BLaER1 (cell line): ENCODE data around the gene SGMS1.

ENCODE experiments used
- H3K27ac ChIP-seq: shearing (Covaris generic); formaldehyde crosslinking; 2 replicates; pipeline ENCODE4 v1.8.1; 2022
- H3K27me3 ChIP-seq: shearing (Covaris generic); formaldehyde crosslinking; 2 replicates; pipeline ENCODE4 v1.8.1; 2022
- H3K36me3 ChIP-seq: shearing (Covaris generic); formaldehyde crosslinking; 2 replicates; pipeline ENCODE4 v1.8.1; 2022
- H3K4me1 ChIP-seq: shearing (Covaris generic); formaldehyde crosslinking; 2 replicates; pipeline ENCODE4 v1.8.1; 2022
- H3K4me2 ChIP-seq: shearing (Covaris generic); formaldehyde crosslinking; 2 replicates; pipeline ENCODE4 v1.8.1; 2022
- H3K4me3 ChIP-seq: shearing (Covaris generic); formaldehyde crosslinking; 2 replicates; pipeline ENCODE4 v1.8.1; 2022
- H3K9ac ChIP-seq: shearing (Covaris generic); formaldehyde crosslinking; 2 replicates; pipeline ENCODE4 v1.8.1; 2022
- H3K9me3 ChIP-seq: shearing (Covaris generic); formaldehyde crosslinking; 2 replicates; pipeline ENCODE4 v1.8.1; 2022
- H4K20me1 ChIP-seq: shearing (Covaris generic); formaldehyde crosslinking; 2 replicates; pipeline ENCODE4 v1.8.1; 2022
- Cebpa-rat ChIP-seq: shearing (Covaris generic); IDR thresholded peaks from 2 replicates; pipeline ENCODE4 v1.8.1; 2022

SGMS1 gene

DNA sequence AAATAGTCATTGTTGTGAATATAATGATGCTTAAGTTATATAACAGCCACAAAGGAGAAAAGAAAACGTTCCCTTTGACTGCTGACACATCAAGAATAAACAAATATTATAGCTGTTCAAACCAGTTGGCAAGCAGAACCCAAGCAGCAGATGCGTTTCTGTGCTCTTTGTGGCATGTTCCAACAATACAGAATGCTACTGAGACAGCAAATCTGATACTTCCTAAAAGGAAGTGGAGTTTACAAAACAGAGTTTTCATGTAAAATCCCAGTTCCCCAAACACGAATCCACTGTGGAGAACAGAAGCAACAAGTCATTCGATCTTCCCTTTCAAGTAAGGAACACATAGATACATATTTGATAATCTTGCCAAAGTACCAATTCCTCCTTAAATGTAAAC lies 201.5 kb downstream of the SGMS1 start:
- TF ChIP-seq Cebpa-rat: no peak
- Histone ChIP-seq H4K20me1 (peaks cover 35% of the 10 kb centered on the region), H3K27me3 (peaks cover 21% of the 10 kb centered on the region), H3K36me3 (peaks cover 10% of the 10 kb centered on the region; the same call in 1 of the 2 replicates), H3K4me3 (no peak overlapping the region), H3K4me2 (no peak overlapping the region), H3K4me1 (peaks cover 7% of the 10 kb centered on the region; the same call in 1 of the 2 replicates), H3K9me3 (peaks cover 19% of the 10 kb centered on the region; the same call in 1 of the 2 replicates), H3K9ac (no peak overlapping the region), H3K27ac (no peak overlapping the region)

DNA sequence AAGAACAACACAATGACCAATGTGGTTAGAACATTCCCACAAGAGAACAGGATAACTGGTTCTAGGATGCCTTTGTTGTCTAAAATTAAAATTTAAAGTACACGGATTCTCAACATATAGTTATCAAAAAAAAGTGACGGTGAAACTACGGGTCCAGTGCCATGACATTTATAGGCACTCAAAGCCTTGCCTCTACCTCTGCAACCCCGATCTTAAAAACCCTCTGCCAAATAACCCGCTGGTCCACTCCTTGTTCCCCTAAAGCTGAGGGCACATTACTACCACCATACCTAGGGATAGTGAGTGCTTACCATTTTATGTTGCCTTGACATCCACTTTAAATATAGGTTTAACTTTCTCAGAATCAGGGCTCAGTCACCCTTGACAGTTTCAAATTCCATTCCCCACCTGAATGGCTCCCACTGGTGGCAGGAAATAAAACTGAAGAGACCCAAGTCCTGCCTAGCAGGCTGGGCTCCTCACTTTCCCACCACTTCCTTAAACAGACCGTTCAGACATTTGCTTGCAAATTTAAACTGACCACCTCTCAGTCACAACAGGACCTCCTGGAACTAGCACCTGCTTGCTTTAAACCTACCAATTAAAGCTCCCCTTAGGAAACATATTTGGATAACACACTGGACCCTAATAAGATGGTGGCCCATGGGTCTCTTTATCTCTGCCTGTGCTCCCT lies 202.6 kb downstream of the SGMS1 start:
- Histone ChIP-seq H3K9me3 (peaks cover 19% of the 10 kb centered on the region; the same call in 1 of the 2 replicates), H3K9ac (no peak overlapping the region), H3K4me2 (peak overlapping the region; percentile 6; the same call in 1 of the 2 replicates), H3K27ac (no peak overlapping the region), H3K27me3 (peaks cover 25% of the 10 kb centered on the region), H3K4me1 (peaks cover 7% of the 10 kb centered on the region; the same call in 1 of the 2 replicates), H3K36me3 (peaks cover 10% of the 10 kb centered on the region; the same call in 1 of the 2 replicates), H3K4me3 (no peak overlapping the region), H4K20me1 (peaks cover 46% of the 10 kb centered on the region)
- no peak for TF ChIP-seq Cebpa-rat

DNA sequence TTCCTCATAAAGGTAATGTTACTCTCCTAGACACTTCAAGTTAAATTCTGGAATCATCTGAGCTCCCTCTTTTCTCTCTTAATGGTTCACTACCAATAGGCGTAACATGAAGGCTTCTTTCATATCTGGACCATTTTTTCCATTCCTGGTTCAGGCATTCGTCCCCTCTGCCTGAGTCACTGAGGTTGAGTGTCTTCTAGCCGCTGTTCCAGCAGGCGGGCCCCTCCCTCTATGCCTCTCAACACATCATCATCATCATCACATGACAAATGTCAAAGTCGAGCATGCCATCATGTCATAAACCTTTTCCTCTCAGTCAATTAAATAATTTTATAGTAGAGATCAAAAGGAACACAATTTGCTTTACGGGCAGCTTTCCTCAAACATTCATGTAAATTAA lies 203.6 kb downstream of the SGMS1 start:
- Histone ChIP-seq H3K9ac (no peak overlapping the region), H3K36me3 (peaks cover 10% of the 10 kb centered on the region; the same call in 1 of the 2 replicates), H3K27ac (no peak overlapping the region), H3K4me2 (no peak overlapping the region), H4K20me1 (peaks cover 55% of the 10 kb centered on the region), H3K4me1 (peaks cover 7% of the 10 kb centered on the region; the same call in 1 of the 2 replicates), H3K9me3 (peaks cover 15% of the 10 kb centered on the region; the same call in 1 of the 2 replicates), H3K4me3 (no peak overlapping the region), H3K27me3 (peaks cover 25% of the 10 kb centered on the region)
- TF ChIP-seq Cebpa-rat: no peak

DNA sequence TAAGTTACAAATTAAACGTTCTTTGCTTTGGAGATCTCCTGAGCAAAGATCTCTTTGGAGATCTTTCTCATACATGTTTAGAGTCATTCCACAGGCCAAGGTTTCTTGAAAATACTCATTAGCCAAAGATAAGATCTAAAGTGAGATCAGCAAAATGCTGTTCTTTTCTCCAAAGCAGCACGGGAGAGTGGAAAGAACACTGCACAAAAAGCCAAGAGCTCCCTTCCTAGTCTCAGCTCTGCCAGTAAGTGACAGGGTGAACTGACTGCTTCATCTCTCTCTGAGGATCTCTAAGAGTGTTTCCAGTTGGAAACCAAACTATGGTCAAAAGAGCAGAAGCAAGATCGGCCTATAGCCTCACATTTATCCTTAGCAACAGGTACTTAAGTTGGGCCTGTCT lies 204.0 kb downstream of the SGMS1 start:
- H3K27ac ChIP-seq: no peak overlapping the region
- no peak overlapping the region for H3K9ac ChIP-seq
- H3K36me3 ChIP-seq: peaks cover 10% of the 10 kb centered on the region; the same call in 1 of the 2 replicates
- no peak overlapping the region for H3K4me2 ChIP-seq
- TF ChIP-seq Cebpa-rat: no peak
- peaks cover 55% of the 10 kb centered on the region for H4K20me1 ChIP-seq
- peaks cover 15% of the 10 kb centered on the region; the same call in 1 of the 2 replicates for H3K9me3 ChIP-seq
- H3K4me1 ChIP-seq: peaks cover 7% of the 10 kb centered on the region; the same call in 1 of the 2 replicates
- peaks cover 25% of the 10 kb centered on the region for H3K27me3 ChIP-seq
- H3K4me3 ChIP-seq: no peak overlapping the region

DNA sequence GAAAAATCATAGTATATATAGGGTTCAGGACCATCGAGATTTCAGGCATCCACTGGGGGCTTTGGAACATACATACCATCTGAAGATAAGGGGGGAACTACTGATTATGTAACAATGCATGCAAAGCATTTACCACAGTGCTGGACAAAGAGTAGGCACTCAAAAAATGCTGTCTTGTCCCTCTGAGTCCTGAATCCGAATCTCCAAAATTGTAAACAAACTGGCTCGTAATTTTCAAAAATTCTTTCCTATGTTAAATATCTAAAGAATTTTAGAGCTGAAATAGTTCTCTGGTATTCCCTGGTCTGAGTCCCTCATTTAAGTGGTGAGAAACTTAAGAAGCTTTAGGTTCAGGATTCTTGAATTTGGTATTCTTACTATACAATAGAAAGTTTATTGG lies 204.7 kb downstream of the SGMS1 start:
- peaks cover 15% of the 10 kb centered on the region; the same call in 1 of the 2 replicates for H3K9me3 ChIP-seq
- peaks cover 10% of the 10 kb centered on the region; the same call in 1 of the 2 replicates for H3K36me3 ChIP-seq
- H3K4me1 ChIP-seq: peaks cover 7% of the 10 kb centered on the region; the same call in 1 of the 2 replicates
- peaks cover 55% of the 10 kb centered on the region for H4K20me1 ChIP-seq
- no peak overlapping the region for H3K4me2 ChIP-seq
- peaks cover 25% of the 10 kb centered on the region for H3K27me3 ChIP-seq
- TF ChIP-seq Cebpa-rat: no peak
- no peak overlapping the region for H3K27ac ChIP-seq
- H3K9ac ChIP-seq: no peak overlapping the region
- no peak overlapping the region for H3K4me3 ChIP-seq

DNA sequence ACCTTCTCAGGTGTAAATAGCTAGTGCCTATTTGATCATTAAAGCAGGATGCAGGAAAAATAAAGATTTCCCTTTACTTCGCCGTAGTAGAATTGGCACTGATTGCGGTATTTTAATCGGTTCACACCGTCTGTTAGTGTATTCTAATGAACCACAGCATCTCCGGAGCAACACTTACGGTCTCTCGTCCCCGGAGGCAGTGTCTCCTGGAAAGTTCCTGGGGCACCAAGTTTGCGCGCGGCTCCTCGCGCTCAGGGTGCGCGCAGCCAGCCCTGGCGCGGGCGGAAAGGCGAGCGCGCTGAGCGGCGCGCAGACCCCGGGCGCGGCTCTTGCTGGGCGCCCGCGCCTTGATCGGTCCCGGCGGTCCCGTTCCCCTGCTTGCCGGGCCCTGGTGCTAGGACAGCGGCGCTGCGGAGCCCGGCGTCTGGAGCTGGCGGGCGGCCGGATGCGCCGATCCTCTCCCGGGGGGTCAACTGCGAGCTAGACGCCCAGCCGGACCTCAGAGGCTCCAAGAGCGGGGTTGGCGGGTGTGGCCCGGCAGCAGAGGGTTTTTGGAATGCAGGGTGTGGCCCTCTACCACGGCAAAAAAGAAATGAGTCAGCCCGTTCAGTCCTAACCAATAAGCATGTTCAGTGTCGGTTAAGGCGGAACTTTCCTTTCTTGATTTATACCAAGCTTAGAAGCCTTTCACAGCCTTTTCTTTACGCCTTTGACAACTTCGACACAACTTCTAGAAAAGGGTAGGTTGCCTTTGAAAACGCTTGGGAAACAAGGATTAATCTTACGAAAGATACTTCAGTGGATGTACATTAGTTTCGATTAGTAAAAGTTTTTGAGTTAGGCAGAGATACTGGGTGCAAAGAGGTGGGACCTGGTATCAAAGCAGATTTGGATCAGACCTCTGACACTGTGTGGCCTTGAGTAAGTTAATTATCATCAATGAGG lies 205.6 kb downstream of the SGMS1 start:
- Histone ChIP-seq H3K4me1 (peaks cover 7% of the 10 kb centered on the region; the same call in 1 of the 2 replicates), H4K20me1 (peaks cover 60% of the 10 kb centered on the region), H3K27ac (no peak overlapping the region), H3K36me3 (peaks cover 10% of the 10 kb centered on the region; the same call in 1 of the 2 replicates), H3K27me3 (peaks cover 25% of the 10 kb centered on the region), H3K9ac (no peak overlapping the region), H3K4me3 (peak overlapping the region; percentile 65), H3K9me3 (peaks cover 15% of the 10 kb centered on the region; the same call in 1 of the 2 replicates), H3K4me2 (peak overlapping the region; percentile 78)
- no peak for TF ChIP-seq Cebpa-rat

DNA sequence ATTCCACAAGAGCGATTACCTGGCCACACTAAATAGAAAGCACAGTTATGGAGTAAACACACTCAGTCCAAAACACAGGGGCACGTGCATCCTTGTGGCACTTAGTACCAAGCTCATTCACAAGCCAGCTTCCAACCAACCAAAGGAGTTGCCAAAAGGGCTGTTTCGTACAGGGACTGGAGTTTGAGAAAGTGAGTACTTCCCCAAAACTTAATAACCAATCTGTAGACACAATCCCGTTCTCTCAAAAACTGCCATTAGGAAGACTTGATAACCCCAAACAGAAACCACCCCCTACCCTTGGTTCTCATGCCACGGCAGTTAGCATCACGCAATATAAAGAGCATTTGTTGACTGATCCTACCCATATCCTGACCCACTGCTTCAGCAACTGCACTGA lies 206.3 kb downstream of the SGMS1 start:
- Histone ChIP-seq H3K4me2 (peak overlapping the region; percentile 78), H4K20me1 (peaks cover 60% of the 10 kb centered on the region), H3K4me3 (peak overlapping the region; percentile 65), H3K4me1 (peaks cover 7% of the 10 kb centered on the region; the same call in 1 of the 2 replicates), H3K36me3 (peaks cover 10% of the 10 kb centered on the region; the same call in 1 of the 2 replicates), H3K27me3 (peaks cover 25% of the 10 kb centered on the region), H3K9ac (no peak overlapping the region), H3K27ac (no peak overlapping the region), H3K9me3 (peaks cover 15% of the 10 kb centered on the region; the same call in 1 of the 2 replicates)
- TF ChIP-seq Cebpa-rat: no peak

DNA sequence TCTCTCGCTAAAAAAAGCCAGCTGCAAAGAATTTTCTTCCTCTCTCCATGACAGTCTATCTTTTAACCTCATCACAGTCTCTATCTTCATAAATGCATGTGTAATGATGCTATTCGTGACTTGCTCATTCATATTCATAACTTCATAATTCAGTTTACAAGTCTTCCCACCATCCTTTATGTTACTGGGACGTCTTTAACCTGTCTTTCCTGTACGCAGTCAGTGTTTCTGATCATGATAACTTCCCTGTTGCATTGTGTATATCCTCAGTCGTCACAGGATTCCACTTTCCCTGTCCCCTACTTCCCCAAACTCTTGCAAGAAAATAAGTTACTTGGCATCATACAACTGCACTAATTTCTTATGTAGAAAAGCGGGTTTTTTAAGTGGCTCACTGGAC lies 206.9 kb downstream of the SGMS1 start:
- peaks cover 7% of the 10 kb centered on the region; the same call in 1 of the 2 replicates for H3K4me1 ChIP-seq
- peaks cover 15% of the 10 kb centered on the region; the same call in 1 of the 2 replicates for H3K9me3 ChIP-seq
- no peak overlapping the region for H3K9ac ChIP-seq
- no peak overlapping the region for H3K27ac ChIP-seq
- peaks cover 25% of the 10 kb centered on the region for H3K27me3 ChIP-seq
- H3K36me3 ChIP-seq: peaks cover 10% of the 10 kb centered on the region; the same call in 1 of the 2 replicates
- H3K4me3 ChIP-seq: no peak overlapping the region
- TF ChIP-seq Cebpa-rat: no peak
- no peak overlapping the region for H3K4me2 ChIP-seq
- peaks cover 57% of the 10 kb centered on the region for H4K20me1 ChIP-seq

DNA sequence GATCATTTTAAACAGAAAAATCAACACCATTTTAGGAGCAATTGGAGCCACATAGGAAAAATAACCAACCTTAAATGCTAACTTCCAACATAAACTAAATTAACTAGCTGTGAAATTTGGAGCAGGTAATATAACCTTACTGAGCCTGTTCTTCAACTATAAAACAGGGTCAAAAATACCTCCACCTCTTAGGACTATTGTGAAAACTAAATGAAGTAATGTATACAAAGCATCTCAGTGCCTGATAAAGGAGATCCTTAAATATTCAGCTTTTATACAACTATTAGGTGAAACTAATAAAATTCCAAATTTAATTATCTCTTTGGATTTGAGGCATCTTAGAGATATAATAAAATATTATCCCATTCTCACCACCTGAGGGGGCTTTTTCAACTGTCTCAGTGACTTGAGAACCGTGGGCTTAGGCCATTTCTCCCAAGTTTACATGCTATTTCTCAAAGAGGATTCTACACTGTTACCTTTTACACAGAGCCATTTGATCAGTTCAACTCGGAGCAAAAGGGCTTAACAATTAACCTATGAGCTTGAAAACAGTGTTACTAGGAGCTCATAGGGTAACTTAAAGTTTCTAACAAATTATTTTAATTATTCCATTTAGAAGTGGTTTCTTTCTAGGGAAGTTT lies 207.5 kb downstream of the SGMS1 start:
- H3K4me1 ChIP-seq: peaks cover 7% of the 10 kb centered on the region; the same call in 1 of the 2 replicates
- peaks cover 25% of the 10 kb centered on the region for H3K27me3 ChIP-seq
- H4K20me1 ChIP-seq: peaks cover 54% of the 10 kb centered on the region
- H3K9me3 ChIP-seq: peaks cover 15% of the 10 kb centered on the region; the same call in 1 of the 2 replicates
- no peak overlapping the region for H3K27ac ChIP-seq
- H3K4me3 ChIP-seq: no peak overlapping the region
- no peak overlapping the region for H3K9ac ChIP-seq
- no peak overlapping the region for H3K4me2 ChIP-seq
- H3K36me3 ChIP-seq: peaks cover 10% of the 10 kb centered on the region; the same call in 1 of the 2 replicates
- TF ChIP-seq Cebpa-rat: no peak
